Measurements from ENCODE around the gene STC2. TPM values are rescaled to one million over a fixed set of nuclear protein-coding genes. Genes with fewer than 3 reads are reported as not detected.

The STC2 gene
- total RNA-seq, 2 experiments from 2014 or later = 31.5 to 49.6 TPM

GRCh38 chr5:173300389-173301047 is 27.7 kb downstream of the STC2 start:
- Mint-ChIP-seq H3K4me1 (no peaks in the 10 kb centered on the region), H3K9me3 (ENCODE audit: low read depth) (no peaks in the 10 kb centered on the region), H3K36me3 (ENCODE audit: low read depth) (no peaks in the 10 kb centered on the region), H3K27me3 (peaks cover 13% of the 10 kb centered on the region), H3K4me3 (no peak overlapping the region), H3K27ac (no peak overlapping the region)
- ATAC-seq (no peak), DNase-seq (no peak)
- intact Hi-C loops (cut with DNase I, micrococcal nuclease) = no loop called here
- ChIA-PET CTCF (interaction anchor here (0.6 kb wide), 1 partner anchor 282 kb away, joined by 3 read pairs; no protein-coding TSS in a partner anchor), POLR2A (no interaction called here)

DNA sequence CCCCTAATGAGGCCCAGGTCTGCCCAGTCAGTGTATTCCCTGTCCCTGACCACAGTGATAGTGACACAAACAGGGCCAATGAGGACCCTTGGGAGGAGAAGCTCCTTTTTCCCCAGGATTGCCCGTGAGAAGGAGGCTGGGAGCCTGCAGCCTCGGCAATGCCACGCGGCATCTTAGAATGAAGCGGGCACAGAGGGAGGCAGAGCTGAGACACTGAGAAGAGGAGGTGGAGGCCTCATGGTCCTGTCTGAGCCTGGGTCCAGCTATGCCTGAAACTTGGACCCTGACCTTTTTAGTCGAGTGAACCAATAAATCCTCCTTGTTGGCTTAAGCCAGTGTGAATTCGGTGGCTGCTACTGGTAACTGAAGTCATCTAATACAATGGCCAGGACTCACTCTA is 28.4 kb downstream of the STC2 start:
- ChIA-PET CTCF (interaction anchor here (0.9 to 1.2 kb wide), 2 partner anchors 27 to 31 kb away, joined by 3 to 4 read pairs; no protein-coding TSS in a partner anchor), POLR2A (no interaction called here)
- intact Hi-C loops (cut with DNase I, micrococcal nuclease) = no loop called here
- DNase-seq (no peak), ATAC-seq (no peak)
- peaks cover 16% of the 10 kb centered on the region for H3K27me3 Mint-ChIP-seq
- no peaks in the 10 kb centered on the region for H3K36me3 Mint-ChIP-seq (ENCODE audit: low read depth)
- H3K4me1 Mint-ChIP-seq = no peaks in the 10 kb centered on the region
- H3K9me3 Mint-ChIP-seq (ENCODE audit: low read depth) = no peaks in the 10 kb centered on the region
- no peak overlapping the region for H3K4me3 Mint-ChIP-seq
- H3K27ac Mint-ChIP-seq = no peak overlapping the region

- H3K4me3 Mint-ChIP-seq = no peak overlapping the region
- no peaks in the 10 kb centered on the region for H3K36me3 Mint-ChIP-seq (ENCODE audit: low read depth)
- DNase-seq (no peak), ATAC-seq (no peak)
- H3K27ac Mint-ChIP-seq = no peak overlapping the region
- CTCF ChIA-PET = interaction anchor here (0.8 to 1.2 kb wide), 4 partner anchors 13 to 34 kb away, joined by 3 to 5 read pairs (median 4); no protein-coding TSS in a partner anchor
- POLR2A ChIA-PET = no interaction called here
- peaks cover 27% of the 10 kb centered on the region for H3K27me3 Mint-ChIP-seq
- peaks cover 12% of the 10 kb centered on the region for H3K4me1 Mint-ChIP-seq
- intact Hi-C loops (cut with DNase I, micrococcal nuclease) = no loop called here
- H3K9me3 Mint-ChIP-seq (ENCODE audit: low read depth) = no peaks in the 10 kb centered on the region
These were observed 29.8 kb downstream of the STC2 start for GRCh38 chr5:173298213-173298926.

- peaks cover 12% of the 10 kb centered on the region for H3K4me1 Mint-ChIP-seq
- DNase-seq = no peak
- ATAC-seq = no peak
- ChIA-PET POLR2A (no interaction called here), CTCF (interaction anchor here (1.2 to 9.5 kb wide), 2 partner anchors 14 to 33 kb away, joined by 3 to 164 read pairs; partner anchors contain the start of gene STC2)
- H3K27me3 Mint-ChIP-seq = peaks cover 23% of the 10 kb centered on the region
- H3K4me3 Mint-ChIP-seq = no peak overlapping the region
- no peak overlapping the region for H3K27ac Mint-ChIP-seq
- no peaks in the 10 kb centered on the region for H3K36me3 Mint-ChIP-seq (ENCODE audit: low read depth)
- intact Hi-C loops (cut with DNase I, micrococcal nuclease) = no loop called here
- no peaks in the 10 kb centered on the region for H3K9me3 Mint-ChIP-seq (ENCODE audit: low read depth)
These were observed 30.4 kb downstream of the STC2 start for GRCh38 chr5:173297813-173298212.

- POLR2A ChIA-PET = no interaction called here
- no peaks in the 10 kb centered on the region for H3K36me3 Mint-ChIP-seq (ENCODE audit: low read depth)
These were observed 31.2 kb downstream of the STC2 start for GRCh38 chr5:173296737-173297676.

DNA sequence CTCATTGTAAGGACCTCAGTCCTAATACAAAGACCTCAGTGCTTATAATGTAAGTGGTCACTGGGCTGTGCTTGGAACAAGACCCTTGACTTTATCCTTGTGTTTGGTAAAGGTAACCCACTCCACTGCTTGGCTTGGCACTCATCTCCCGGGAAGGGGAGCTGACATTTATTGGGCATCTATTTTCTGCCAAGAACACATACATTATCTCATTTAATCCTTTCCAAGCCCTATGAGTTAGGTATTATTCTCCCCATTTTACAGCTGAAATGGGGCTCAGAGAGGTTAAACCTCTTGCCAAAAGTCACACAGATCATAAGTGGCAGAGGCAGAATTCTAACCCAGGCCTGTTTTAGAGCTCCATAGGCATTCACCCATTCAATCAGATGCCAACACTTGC is 32.4 kb downstream of the STC2 start:
- H3K27ac Mint-ChIP-seq = no peak overlapping the region
- peaks cover 26% of the 10 kb centered on the region for H3K27me3 Mint-ChIP-seq
- ChIA-PET POLR2A (no interaction called here), CTCF (interaction anchor here (0.6 to 9.5 kb wide), 8 partner anchors 10 to 314 kb away, joined by 3 to 164 read pairs (median 4); partner anchors contain the start of gene STC2)
- peaks cover 12% of the 10 kb centered on the region for H3K4me1 Mint-ChIP-seq
- no peaks in the 10 kb centered on the region for H3K9me3 Mint-ChIP-seq (ENCODE audit: low read depth)
- no peaks in the 10 kb centered on the region for H3K36me3 Mint-ChIP-seq (ENCODE audit: low read depth)
- ATAC-seq = no peak
- no peak overlapping the region for H3K4me3 Mint-ChIP-seq
- DNase-seq = no peak
- intact Hi-C loops (cut with DNase I, micrococcal nuclease) = loop anchor here in 1 of 2 experiments (2.0 kb wide), 1 partner anchor 277 kb away; no protein-coding TSS in a partner anchor

More at GRCh38 chr5:173296737-173297676, 31.2 kb downstream of the STC2 start:
- no peak overlapping the region for H3K27ac Mint-ChIP-seq
- no peaks in the 10 kb centered on the region for H3K9me3 Mint-ChIP-seq (ENCODE audit: low read depth)
- peaks cover 12% of the 10 kb centered on the region for H3K4me1 Mint-ChIP-seq
- peaks cover 25% of the 10 kb centered on the region for H3K27me3 Mint-ChIP-seq
- CTCF ChIA-PET = interaction anchor here (1.2 to 9.5 kb wide), 3 partner anchors 15 to 276 kb away, joined by 3 to 164 read pairs (median 17); partner anchors contain the start of gene STC2
- intact Hi-C loops (cut with DNase I, micrococcal nuclease) = no loop called here
- no peak for ATAC-seq
- H3K4me3 Mint-ChIP-seq = no peak overlapping the region
- DNase-seq = no peak

DNA sequence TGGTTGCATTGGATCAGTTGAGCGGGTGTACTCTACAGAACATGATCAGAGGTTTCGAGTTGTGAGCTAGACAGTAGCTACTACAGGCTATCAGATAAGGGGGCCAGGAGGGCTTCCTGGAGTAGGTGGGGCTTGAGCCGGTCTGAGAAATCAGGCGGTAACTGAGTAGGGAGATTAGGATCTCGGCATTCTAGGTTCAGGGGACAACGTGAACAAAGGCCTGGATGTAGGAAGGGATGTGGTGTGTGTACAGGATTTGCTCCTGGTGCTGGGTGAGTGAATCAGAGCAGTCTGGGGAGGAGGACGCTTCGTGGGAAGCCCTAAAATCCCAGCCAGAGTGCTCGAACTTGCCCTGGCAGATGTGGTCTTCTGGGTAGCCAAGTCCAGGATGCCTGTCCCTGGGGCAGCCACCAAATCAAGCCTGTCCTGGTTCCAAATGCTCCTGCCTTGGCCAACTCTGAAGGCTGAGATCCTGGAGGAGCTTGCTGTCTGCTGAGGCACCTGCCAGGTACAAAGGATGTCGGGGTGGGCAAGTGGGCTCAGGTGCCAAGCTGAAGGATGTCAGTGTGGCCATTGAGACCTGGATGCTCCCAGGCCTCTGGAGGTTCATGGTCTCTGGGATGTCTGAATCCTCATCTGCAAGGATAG is 33.4 kb downstream of the STC2 start:
- H3K4me3 Mint-ChIP-seq = no peak overlapping the region
- H3K27me3 Mint-ChIP-seq = peaks cover 30% of the 10 kb centered on the region

GRCh38 chr5:173293817-173294672 is 34.2 kb downstream of the STC2 start:
- peak overlapping the region; percentile 16 for H3K4me3 Mint-ChIP-seq
- no peaks in the 10 kb centered on the region for H3K36me3 Mint-ChIP-seq (ENCODE audit: low read depth)
- intact Hi-C loops (cut with DNase I, micrococcal nuclease) = loop anchor here (1.0 to 2.0 kb wide), 4 partner anchors 38 to 679 kb away; no protein-coding TSS in a partner anchor
- ChIA-PET CTCF (interaction anchor here (0.5 to 9.5 kb wide), 16 partner anchors 12 to 843 kb away, joined by 3 to 164 read pairs (median 3); partner anchors contain the start of gene STC2), POLR2A (interaction anchor here (1.3 kb wide), 1 partner anchor 38 kb away, joined by 5 read pairs; no protein-coding TSS in a partner anchor)
- H3K27ac Mint-ChIP-seq = no peak overlapping the region
- DNase-seq (peak; percentile 87), ATAC-seq (peak; percentile 85)
- no peaks in the 10 kb centered on the region for H3K9me3 Mint-ChIP-seq (ENCODE audit: low read depth)
- H3K27me3 Mint-ChIP-seq = peaks cover 32% of the 10 kb centered on the region
- peaks cover 12% of the 10 kb centered on the region for H3K4me1 Mint-ChIP-seq

More for the DNA sequence above, 33.4 kb downstream of the STC2 start:
- Mint-ChIP-seq H3K36me3 (ENCODE audit: low read depth) (no peaks in the 10 kb centered on the region), H3K4me1 (peaks cover 12% of the 10 kb centered on the region), H3K27ac (no peak overlapping the region), H3K9me3 (ENCODE audit: low read depth) (no peaks in the 10 kb centered on the region)
- intact Hi-C loops (cut with DNase I, micrococcal nuclease) = loop anchor here (1.0 to 2.0 kb wide), 4 partner anchors 38 to 679 kb away; no protein-coding TSS in a partner anchor
- POLR2A ChIA-PET = interaction anchor here (1.3 kb wide), 1 partner anchor 37 kb away, joined by 5 read pairs; no protein-coding TSS in a partner anchor
- no peak for DNase-seq
- ATAC-seq = no peak
- CTCF ChIA-PET = interaction anchor here (0.6 to 9.5 kb wide), 12 partner anchors 11 to 398 kb away, joined by 3 to 164 read pairs (median 4); partner anchors contain the start of gene STC2

- H3K36me3 Mint-ChIP-seq (ENCODE audit: low read depth) = no peaks in the 10 kb centered on the region
- no peak overlapping the region for H3K4me3 Mint-ChIP-seq
- no peak for DNase-seq
- H3K9me3 Mint-ChIP-seq (ENCODE audit: low read depth) = no peaks in the 10 kb centered on the region
- ChIA-PET CTCF (interaction anchor here (0.6 to 9.5 kb wide), 5 partner anchors 9 to 257 kb away, joined by 3 to 164 read pairs (median 3); partner anchors contain the start of gene STC2), POLR2A (no interaction called here)
- intact Hi-C loops (cut with DNase I, micrococcal nuclease) = no loop called here
- peaks cover 12% of the 10 kb centered on the region for H3K4me1 Mint-ChIP-seq
- H3K27me3 Mint-ChIP-seq = peaks cover 32% of the 10 kb centered on the region
- ATAC-seq = no peak
- H3K27ac Mint-ChIP-seq = no peak overlapping the region
These were observed 36.2 kb downstream of the STC2 start for GRCh38 chr5:173291722-173292658.
